GM12892 (cell line): ENCODE data around the gene RPL34.

Experiments used
- POLR2AphosphoS5 ChIP-seq: IDR thresholded peaks from 2 replicates; pipeline ENCODE4 v1.6.1; 2011; ENCODE audit warnings: low read depth, low read length, control low read depth
- TAF1 ChIP-seq: IDR thresholded peaks from 2 replicates; pipeline ENCODE4 v1.6.1; 2011; ENCODE audit warnings: low read depth, mild to moderate bottlenecking, control low read depth, low read length, borderline replicate concordance

GRCh38 chr4:108590776-108591175 is 29.6 kb upstream of the RPL34 start:
- TF ChIP-seq POLR2AphosphoS5 (no peak), TAF1 (no peak)
